A673 (cell line): Measurements from ENCODE around the gene UEVLD. TPM values are rescaled to one million over a fixed set of nuclear protein-coding genes. Genes with fewer than 3 reads are reported as not detected.
"Not testable (repeated sequence)": the region's sequence is repeated elsewhere in the genome, so short reads cannot be mapped to it uniquely, and the experiment has no call there.

Source experiments
- BruUV-seq: library from RNA; stranded (reverse); fragments of 400-500 nt; replicated peaks from 2 replicates; lab custom pipeline; 2021; lab: Mats Ljungman, UMichigan
- CTCF ChIA-PET: fragments of 300-600 bp; sonication (Branson Sonifier 250); formaldehyde crosslinking; loops from one replicate; lab custom pipeline; 2022; ENCODE audit warnings: antibody characterized with exemption; lab: Charles Lee
- POLR2A ChIA-PET: fragments of 300-600 bp; sonication (Branson Sonifier 250); formaldehyde crosslinking; loops from one replicate; lab custom pipeline; 2022; ENCODE audit warnings: antibody characterized with exemption; ENCODE audit not compliant: low non-redundant PET; lab: Charles Lee
- DNase-seq: peaks from one replicate; pipeline ENCODE4 v3.0.0-alpha.2; 2015; ENCODE audit warnings: low spot score
- H3K27ac ChIP-seq: fragments of 200-600 bp; sonication (generic); 2 replicates; pipeline ENCODE4 v1.5.1; 2016; ENCODE audit warnings: mixed run types, low read depth, mild to moderate bottlenecking, mixed read lengths, antibody characterized with exemption, low read length; ENCODE audit not compliant: poor library complexity, severe bottlenecking
- H3K27me3 ChIP-seq: fragments of 200-600 bp; sonication (generic); replicated peaks from 2 replicates; pipeline ENCODE4 v1.6.1; 2017; ENCODE audit warnings: mixed run types, low read depth, mild to moderate bottlenecking, mixed read lengths, antibody characterized with exemption, low read length; ENCODE audit not compliant: insufficient read depth, poor library complexity
- H3K36me3 ChIP-seq: fragments of 200-600 bp; sonication (generic); 2 replicates; pipeline ENCODE4 v1.6.1; 2016; ENCODE audit warnings: mixed run types, mild to moderate bottlenecking, mixed read lengths, antibody characterized with exemption, low read length; ENCODE audit not compliant: insufficient read depth, poor library complexity, severe bottlenecking
- H3K4me1 ChIP-seq: fragments of 200-600 bp; sonication (generic); 2 replicates; pipeline ENCODE4 v1.6.1; 2017; ENCODE audit warnings: mixed run types, mild to moderate bottlenecking, mixed read lengths, antibody characterized with exemption, low read length; ENCODE audit not compliant: insufficient read depth, poor library complexity, severe bottlenecking
- H3K4me3 ChIP-seq: fragments of 200-600 bp; sonication (generic); 2 replicates; pipeline ENCODE4 v1.5.1; 2016; ENCODE audit warnings: low read depth, mixed run types, mild to moderate bottlenecking, mixed read lengths, low read length; ENCODE audit not compliant: poor library complexity, severe bottlenecking
- H3K9me3 ChIP-seq: fragments of 200-600 bp; sonication (generic); 2 replicates; pipeline ENCODE4 v1.6.1; 2016; ENCODE audit warnings: mixed run types, low read depth, mild to moderate bottlenecking, mixed read lengths, antibody characterized with exemption, low read length; ENCODE audit not compliant: poor library complexity, severe bottlenecking
- CTCF ChIP-seq: fragments of 300-800, 200-600 bp; sonication (generic); conservative IDR thresholded peaks from 2 replicates; pipeline ENCODE4 v1.5.1; 2017; ENCODE audit warnings: low read depth, mild to moderate bottlenecking, antibody characterized with exemption, low read length, moderate library complexity, mixed read lengths
- EZH2 ChIP-seq: fragments of 200-600 bp; sonication (generic); IDR thresholded peaks from 2 replicates; pipeline ENCODE4 v1.6.1; 2017; ENCODE audit warnings: borderline replicate concordance, low read depth, mild to moderate bottlenecking, mixed read lengths, antibody characterized with exemption, low read length; ENCODE audit not compliant: poor library complexity, severe bottlenecking
- intact Hi-C: fragments of 100-400 bp; cut with micrococcal nuclease; formaldehyde crosslinking; loops from one replicate; pipeline ENCODE4 v1.10.0; 2022; ENCODE audit not compliant: unreplicated experiment
- total RNA-seq: library from RNA; stranded (reverse); gene quantifications from 2 replicates; pipeline ENCODE4 v1.2.3, GENCODE V29; 2021

The UEVLD gene
- total RNA-seq, 1 experiment from 2014 or later: 17.5 TPM

- H3K27me3 ChIP-seq: no peaks in the 10 kb centered on the region
- DNase-seq: no peak
- BruUV-seq: no TSS peak
- no peak overlapping the region for H3K27ac ChIP-seq
- no peaks in the 10 kb centered on the region for H3K4me1 ChIP-seq
- intact Hi-C loops: no loop called here
- TF ChIP-seq EZH2: no peak
- TF ChIP-seq CTCF: no peak
- POLR2A ChIA-PET: no interaction called here
- no peaks in the 10 kb centered on the region for H3K36me3 ChIP-seq
- CTCF ChIA-PET: no interaction called here
- H3K9me3 ChIP-seq: no peaks in the 10 kb centered on the region
- no peak overlapping the region for H3K4me3 ChIP-seq
These were observed 6.6 kb upstream of the UEVLD start for GRCh38 chr11:18594999-18595749.

GRCh38 chr11:18594088-18594487 lies 5.6 kb upstream of the UEVLD start:
- H3K9me3 ChIP-seq, H3K27ac ChIP-seq, DNase-seq, POLR2A ChIA-PET, H3K4me3 ChIP-seq, BruUV-seq, H3K4me1 ChIP-seq, CTCF ChIA-PET, H3K27me3 ChIP-seq, intact Hi-C loops, H3K36me3 ChIP-seq: not testable (repeated sequence)

GRCh38 chr11:18590571-18590970 lies 2.0 kb upstream of the UEVLD start:
- Histone ChIP-seq H3K9me3 (no peaks in the 10 kb centered on the region), H3K27me3 (no peaks in the 10 kb centered on the region), H3K27ac (no peak overlapping the region), H3K4me3 (no peak overlapping the region), H3K4me1 (peaks cover 8% of the 10 kb centered on the region), H3K36me3 (no peaks in the 10 kb centered on the region)
- intact Hi-C loops: no loop called here
- POLR2A ChIA-PET: no interaction called here
- no peak for DNase-seq
- no peak for TF ChIP-seq CTCF
- TF ChIP-seq EZH2: no peak
- BruUV-seq: no TSS peak
- CTCF ChIA-PET: interaction anchor here (0.6 kb wide), 1 partner anchor 137 kb away, joined by 5 read pairs; no protein-coding TSS in a partner anchor
